ENCODE measurements around the gene NPAT. TPM values are rescaled to one million over a fixed set of nuclear protein-coding genes. Genes with fewer than 3 reads are reported as not detected.

Gene NPAT
- total RNA-seq, 1 experiment from 2014 or later: 11.0 TPM

DNA sequence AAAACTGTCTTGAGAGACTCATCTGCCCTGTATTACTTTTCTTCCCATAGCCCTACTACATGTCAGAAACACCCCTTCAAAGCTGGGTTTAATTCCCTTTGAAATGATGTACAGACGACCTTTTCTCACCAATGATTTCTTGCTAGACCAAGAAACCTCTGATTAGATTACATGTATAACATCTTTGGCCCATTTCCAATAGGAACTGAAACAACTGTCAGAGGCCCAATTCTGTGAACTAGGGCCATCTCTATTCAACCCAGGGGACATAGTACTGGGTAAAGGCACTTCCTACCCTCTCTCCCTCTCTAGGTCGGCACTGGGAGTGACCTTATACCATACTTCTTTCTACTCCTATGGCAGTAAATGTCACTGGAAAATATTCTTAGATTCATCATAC is 19.4 kb downstream of the NPAT start:
- TF ChIP-seq CTCF (IDR thresholded peaks at IDR 0.05; ENCODE audit: unreplicated experiment): no peak
- ChIA-PET CTCF (no interaction called here), POLR2A (no interaction called here)
- Mint-ChIP-seq H3K27ac (ENCODE audit: low read depth, unreplicated experiment) (no peak overlapping the region), H3K27me3 (ENCODE audit: insufficient read depth, unreplicated experiment) (no peaks in the 10 kb centered on the region), H3K36me3 (ENCODE audit: insufficient read depth, unreplicated experiment) (peaks cover 31% of the 10 kb centered on the region), H3K9me3 (ENCODE audit: unreplicated experiment) (peaks cover 6% of the 10 kb centered on the region), H3K4me1 (ENCODE audit: insufficient read depth, unreplicated experiment) (peaks cover 23% of the 10 kb centered on the region), H3K4me3 (ENCODE audit: unreplicated experiment) (no peak overlapping the region)
- intact Hi-C loops (cut with micrococcal nuclease): no loop called here
- no peak for DNase-seq (ENCODE audit: unreplicated experiment)
- BruUV-seq (replicated peaks): no TSS peak

GRCh38 chr11:108199446-108200321 is 22.8 kb downstream of the NPAT start:
- CTCF ChIA-PET: no interaction called here
- H3K4me1 Mint-ChIP-seq (ENCODE audit: insufficient read depth, unreplicated experiment): peaks cover 23% of the 10 kb centered on the region
- H3K36me3 Mint-ChIP-seq (ENCODE audit: insufficient read depth, unreplicated experiment): peaks cover 31% of the 10 kb centered on the region
- H3K27ac Mint-ChIP-seq (ENCODE audit: low read depth, unreplicated experiment): peak overlapping the region; percentile 88
- no peak for TF ChIP-seq CTCF (IDR thresholded peaks at IDR 0.05; ENCODE audit: unreplicated experiment)
- peak overlapping the region; percentile 58 for H3K4me3 Mint-ChIP-seq (ENCODE audit: unreplicated experiment)
- H3K27me3 Mint-ChIP-seq (ENCODE audit: insufficient read depth, unreplicated experiment): no peaks in the 10 kb centered on the region
- peak; percentile 94 for DNase-seq (ENCODE audit: unreplicated experiment)
- BruUV-seq (replicated peaks): no TSS peak
- intact Hi-C loops (cut with micrococcal nuclease): no loop called here
- H3K9me3 Mint-ChIP-seq (ENCODE audit: unreplicated experiment): peaks cover 2% of the 10 kb centered on the region
- POLR2A ChIA-PET: interaction anchor here (0.9 to 3.0 kb wide), 2 partner anchors 15 to 23 kb away, joined by 3 to 25 read pairs; partner anchors contain the start of genes ATM and NPAT

DNA sequence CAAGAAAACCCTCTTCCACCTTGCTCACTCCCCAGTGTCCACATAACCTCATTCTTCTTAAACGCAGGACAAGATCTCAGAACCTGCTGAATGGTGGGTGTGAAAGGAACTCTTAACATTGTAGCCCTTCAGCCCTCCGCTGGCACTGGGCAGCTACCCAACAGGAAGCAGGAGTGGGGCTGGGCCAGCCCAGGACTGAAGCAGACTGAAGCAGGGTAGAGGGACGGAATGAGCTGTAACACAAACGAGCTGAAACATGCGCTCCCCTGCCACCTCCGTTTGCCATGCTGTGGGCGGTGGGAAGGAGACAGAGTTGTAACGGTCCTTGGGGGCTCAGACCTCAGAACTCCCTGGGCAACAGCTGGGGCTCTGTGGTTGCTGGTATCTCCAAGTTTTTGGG is 23.6 kb downstream of the NPAT start:
- H3K27me3 Mint-ChIP-seq (ENCODE audit: insufficient read depth, unreplicated experiment): no peaks in the 10 kb centered on the region
- peak overlapping the region; percentile 58 for H3K4me3 Mint-ChIP-seq (ENCODE audit: unreplicated experiment)
- intact Hi-C loops (cut with micrococcal nuclease): no loop called here
- H3K27ac Mint-ChIP-seq (ENCODE audit: low read depth, unreplicated experiment): peak overlapping the region; percentile 88
- ChIA-PET CTCF (no interaction called here), POLR2A (interaction anchor here (3.0 kb wide), 1 partner anchor 24 kb away, joined by 25 read pairs; the partner anchor contains the start of genes ATM and NPAT)
- BruUV-seq (replicated peaks): no TSS peak
- peaks cover 23% of the 10 kb centered on the region for H3K4me1 Mint-ChIP-seq (ENCODE audit: insufficient read depth, unreplicated experiment)
- no peaks in the 10 kb centered on the region for H3K9me3 Mint-ChIP-seq (ENCODE audit: unreplicated experiment)
- TF ChIP-seq CTCF (IDR thresholded peaks at IDR 0.05; ENCODE audit: unreplicated experiment): no peak
- H3K36me3 Mint-ChIP-seq (ENCODE audit: insufficient read depth, unreplicated experiment): peaks cover 28% of the 10 kb centered on the region
- peak; percentile 21 for DNase-seq (ENCODE audit: unreplicated experiment)

- intact Hi-C loops (cut with micrococcal nuclease): no loop called here
- no peak overlapping the region for H3K4me3 Mint-ChIP-seq (ENCODE audit: unreplicated experiment)
- no peak for DNase-seq (ENCODE audit: unreplicated experiment)
- H3K4me1 Mint-ChIP-seq (ENCODE audit: insufficient read depth, unreplicated experiment): peaks cover 23% of the 10 kb centered on the region
- no peak for TF ChIP-seq CTCF (IDR thresholded peaks at IDR 0.05; ENCODE audit: unreplicated experiment)
- no peaks in the 10 kb centered on the region for H3K9me3 Mint-ChIP-seq (ENCODE audit: unreplicated experiment)
- H3K27ac Mint-ChIP-seq (ENCODE audit: low read depth, unreplicated experiment): no peak overlapping the region
- POLR2A ChIA-PET: interaction anchor here (0.6 to 1.0 kb wide), 3 partner anchors 9 to 26 kb away, joined by 3 to 4 read pairs (median 3); partner anchors contain the start of gene NPAT
- CTCF ChIA-PET: no interaction called here
- BruUV-seq (replicated peaks): no TSS peak
- peaks cover 42% of the 10 kb centered on the region for H3K36me3 Mint-ChIP-seq (ENCODE audit: insufficient read depth, unreplicated experiment)
- no peaks in the 10 kb centered on the region for H3K27me3 Mint-ChIP-seq (ENCODE audit: insufficient read depth, unreplicated experiment)
Measured at GRCh38 chr11:108197351-108197750, 25.1 kb downstream of the NPAT start.
